Urothelium cell line (cell line): ENCODE results near the gene TNKS1BP1.
"Not testable (repeated sequence)": the region's sequence is repeated elsewhere in the genome, so short reads cannot be mapped to it uniquely, and the experiment has no call there.

Source experiments
- DNase-seq: peaks from one replicate; pipeline ENCODE4 v3.0.0; 2011; ENCODE audit warnings: low spot score, mixed read lengths
- FAIRE-seq: peaks from 2 replicates; lab custom pipeline; 2011; peaks lifted over from hg19 to GRCh38; lab: Jason Lieb, UNC

Gene TNKS1BP1

DNA sequence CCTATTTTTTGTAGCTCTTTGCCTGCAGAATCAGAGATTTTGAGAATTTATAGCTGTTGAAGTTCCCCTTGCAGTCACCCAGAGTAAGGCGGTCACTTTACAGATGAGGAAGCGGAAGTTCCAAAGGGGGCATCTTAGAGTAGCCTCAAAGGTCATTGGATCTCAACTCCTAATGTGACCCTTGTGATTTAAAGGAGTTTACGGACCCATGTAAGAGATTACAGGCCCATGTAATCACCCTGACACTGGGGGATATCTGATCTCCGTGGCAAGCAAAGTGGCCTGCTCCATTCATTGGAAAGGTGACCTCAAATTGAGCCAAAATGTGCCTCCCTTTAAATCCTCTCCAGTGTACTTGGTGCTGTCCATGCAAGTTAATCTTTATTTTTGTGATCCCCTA is 29.1 kb upstream of the TNKS1BP1 start:
- DNase-seq (no peak), FAIRE-seq (no peak)

DNA sequence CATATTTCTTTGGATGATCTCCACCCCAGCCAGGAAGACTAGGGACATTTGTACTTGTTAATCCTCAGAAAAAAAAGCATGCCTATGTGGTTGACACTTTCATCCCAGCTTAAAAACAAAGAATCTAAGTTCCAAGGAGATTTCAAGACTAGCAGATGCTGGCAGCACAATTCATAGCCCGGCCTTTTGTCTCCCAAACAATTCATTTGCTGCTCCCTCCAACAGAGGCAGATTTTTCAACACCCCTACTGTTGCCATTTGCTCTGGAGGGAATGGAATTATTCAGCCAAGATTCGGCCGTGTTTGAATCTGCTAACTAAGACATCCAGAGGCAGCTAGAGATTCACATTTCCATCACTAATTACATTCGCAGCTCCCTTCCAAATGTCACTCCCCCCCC is 28.7 kb upstream of the TNKS1BP1 start:
- FAIRE-seq (no peak), DNase-seq (no peak)

DNA sequence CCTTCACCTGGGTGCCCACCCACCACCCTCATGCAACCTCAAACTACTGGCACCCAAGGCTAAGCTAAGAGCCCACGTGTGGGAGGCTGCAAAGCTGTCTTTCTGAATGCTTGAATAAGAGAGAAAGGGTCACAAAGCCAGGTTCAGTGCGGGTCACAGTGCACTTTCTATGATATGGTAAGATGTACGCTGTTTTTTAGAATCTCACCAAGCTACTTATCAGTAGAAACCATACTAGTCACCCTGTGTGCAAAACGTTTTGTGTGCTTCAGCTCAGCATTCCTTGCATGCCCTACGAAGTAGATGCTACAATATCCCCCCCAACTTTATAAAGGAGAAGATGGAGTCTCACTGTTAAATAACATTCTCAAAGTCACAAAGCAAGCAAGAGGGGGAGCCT is 28.3 kb upstream of the TNKS1BP1 start:
- DNase-seq: no peak
- no peak for FAIRE-seq

DNA sequence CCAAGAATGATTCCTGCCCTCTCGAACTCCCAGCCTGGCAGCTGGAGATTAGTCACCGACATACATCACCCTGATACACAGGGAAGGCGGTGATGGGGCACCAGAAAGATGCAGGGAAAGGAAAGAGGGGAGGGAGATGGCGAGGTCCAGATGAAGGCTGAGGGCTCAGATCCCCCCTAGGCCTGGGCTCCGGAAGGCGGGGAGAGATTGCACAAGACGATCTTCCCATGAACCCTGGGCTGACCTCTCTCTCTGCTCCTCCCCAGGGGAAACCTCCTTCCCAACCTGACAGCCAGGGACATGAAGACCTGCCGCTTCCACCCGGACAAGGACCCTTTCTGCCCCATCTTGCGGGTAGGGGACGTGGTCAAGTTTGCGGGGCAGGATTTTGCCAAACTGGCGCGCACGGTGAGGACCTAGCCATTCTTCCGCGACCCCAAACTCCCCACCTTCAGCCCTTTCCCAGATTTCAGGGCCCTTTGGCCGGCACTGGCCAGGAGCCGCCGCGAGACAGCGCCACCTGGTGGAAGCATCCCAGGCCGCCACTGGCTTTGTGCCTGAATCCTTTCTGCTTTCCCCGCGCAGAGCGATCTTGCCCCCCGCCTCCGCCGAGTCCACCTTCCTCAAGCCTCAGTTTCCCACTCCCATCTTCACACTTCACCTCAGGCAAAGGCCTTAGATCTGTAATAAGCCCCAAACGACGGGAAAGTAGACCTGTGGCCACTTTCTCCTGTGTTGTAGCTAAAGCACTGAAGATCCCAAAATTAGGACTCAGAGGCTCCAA is 24.9 kb upstream of the TNKS1BP1 start:
- peak; percentile 86 for DNase-seq
- peak; percentile 13 for FAIRE-seq

DNA sequence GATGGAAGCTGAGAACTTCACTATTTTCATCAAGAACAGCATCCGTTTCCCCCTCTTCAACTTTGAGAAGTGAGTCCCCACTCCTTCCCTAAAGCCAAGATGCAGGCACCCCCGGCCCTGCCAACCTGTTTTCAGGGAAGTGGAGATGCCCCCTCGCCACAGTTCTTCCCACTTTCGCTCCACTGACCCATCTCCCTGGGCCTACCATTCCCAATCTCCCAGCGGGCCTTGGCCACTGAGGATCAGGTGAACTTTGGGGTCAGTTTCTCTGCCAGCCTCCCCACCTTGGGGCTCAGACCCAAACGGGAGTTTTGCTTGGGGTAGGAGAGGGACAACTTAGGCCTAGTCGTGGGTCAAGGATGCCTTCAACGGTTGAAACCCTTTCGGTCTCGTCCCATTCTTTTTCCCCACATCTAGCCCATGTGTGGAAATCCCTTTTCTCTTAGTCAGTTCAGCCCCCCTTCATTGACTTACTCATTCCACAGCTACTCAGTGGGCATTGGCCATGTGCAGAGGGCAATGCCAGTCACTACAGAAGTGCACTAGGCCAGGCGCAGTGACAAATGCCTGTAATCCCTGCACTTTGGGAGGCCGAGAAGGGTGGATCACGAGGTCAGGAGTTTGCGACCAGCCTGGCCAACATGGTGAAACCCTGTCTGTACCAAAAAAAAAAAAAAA is 24.0 kb upstream of the TNKS1BP1 start:
- FAIRE-seq (no peak), DNase-seq (no peak)

DNA sequence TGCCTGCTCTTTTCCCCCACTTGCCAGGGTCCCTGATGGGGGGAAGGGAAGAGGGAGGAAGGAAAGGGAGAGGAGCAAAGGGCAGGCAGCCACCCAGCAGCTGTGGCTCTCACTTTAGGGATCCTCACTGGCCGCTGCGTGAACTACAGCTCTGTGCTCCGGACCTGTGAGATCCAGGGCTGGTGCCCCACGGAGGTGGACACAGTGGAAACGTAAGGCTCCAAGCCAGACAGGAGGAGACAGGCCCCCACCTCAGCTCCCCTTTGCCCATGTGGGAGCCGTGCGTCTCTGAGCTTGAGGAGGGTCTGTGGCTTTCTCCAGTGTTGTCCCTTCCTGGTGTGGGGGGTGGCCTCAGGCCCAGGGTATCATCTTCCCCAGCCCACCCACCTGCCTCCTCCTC is 23.3 kb upstream of the TNKS1BP1 start:
- FAIRE-seq: no peak

DNA sequence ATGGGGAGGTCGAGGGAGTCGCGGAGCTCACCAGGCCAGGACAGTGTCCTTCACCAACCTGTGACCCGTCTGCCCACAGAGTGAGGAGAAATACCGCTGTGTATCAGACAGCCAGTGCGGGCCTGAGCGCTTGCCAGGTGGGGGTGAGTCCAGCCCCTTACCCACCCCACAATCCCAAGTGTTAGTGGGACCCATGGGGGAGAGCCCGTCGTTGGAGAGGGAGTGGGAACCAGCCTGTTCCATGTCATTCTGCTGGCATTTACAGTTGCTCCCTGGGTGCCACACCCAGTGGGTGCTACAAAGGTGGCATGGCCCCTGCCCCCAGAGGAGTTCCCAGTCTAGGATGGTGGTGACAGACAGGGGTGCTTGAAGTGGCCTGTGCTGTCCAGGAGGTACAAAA is 22.6 kb upstream of the TNKS1BP1 start:
- FAIRE-seq: no peak

More for the DNA sequence above, 23.3 kb upstream of the TNKS1BP1 start:
- DNase-seq: no peak

DNA sequence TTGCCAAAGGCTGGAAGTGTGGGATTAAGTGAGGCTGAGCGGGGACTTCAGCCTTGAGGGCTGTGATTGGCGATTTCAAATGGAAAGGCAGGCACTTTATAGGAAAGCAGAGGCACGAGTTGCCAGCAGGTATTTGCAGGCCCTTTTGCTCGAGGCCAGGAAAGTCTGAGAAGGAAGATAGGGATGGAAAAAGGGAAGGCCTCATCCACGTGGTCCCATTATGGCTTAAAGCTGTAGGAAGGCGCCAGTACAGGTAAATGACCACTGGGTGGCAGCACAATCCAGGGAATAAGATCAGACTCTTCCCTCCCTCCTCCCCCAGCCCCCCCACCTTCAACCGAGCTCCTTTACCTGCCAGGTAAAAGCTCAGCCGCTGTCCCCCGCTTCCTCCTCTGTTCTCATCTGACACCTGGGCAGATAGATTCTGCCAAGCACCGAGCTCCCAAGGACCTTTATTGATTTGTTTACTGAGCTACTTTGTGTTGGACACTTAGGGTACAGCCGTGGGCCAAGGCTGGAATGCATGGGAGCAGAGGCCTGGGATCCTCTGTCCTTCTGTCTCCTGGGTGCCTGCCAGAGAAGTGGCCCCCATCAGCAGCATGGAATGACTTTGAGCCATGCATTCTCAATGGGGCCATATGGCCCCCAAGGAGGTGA is 20.9 kb upstream of the TNKS1BP1 start:
- DNase-seq (peak; percentile 75), FAIRE-seq (peak; percentile 59)

More for the DNA sequence above, 22.6 kb upstream of the TNKS1BP1 start:
- DNase-seq: no peak

DNA sequence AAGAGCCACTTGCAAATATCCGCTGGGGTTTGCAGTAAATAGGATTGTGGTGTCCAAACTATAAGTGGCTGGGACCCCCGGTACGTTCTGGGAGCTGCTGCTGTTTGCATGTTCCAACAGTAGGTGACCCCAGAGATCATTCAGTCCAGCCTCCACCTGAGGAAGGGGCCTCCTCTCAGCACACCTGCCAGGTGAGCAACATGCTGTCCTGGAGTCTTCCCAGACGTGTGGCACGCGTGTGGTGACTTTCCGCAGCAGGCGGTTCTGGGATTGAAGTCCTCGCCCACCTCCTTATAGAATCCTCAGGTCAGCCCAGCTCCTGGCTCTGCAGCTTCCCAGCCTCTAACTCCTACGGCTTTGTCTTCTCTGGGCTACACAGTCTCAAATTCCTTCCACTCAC is 20.1 kb upstream of the TNKS1BP1 start:
- DNase-seq: no peak
- FAIRE-seq: no peak

DNA sequence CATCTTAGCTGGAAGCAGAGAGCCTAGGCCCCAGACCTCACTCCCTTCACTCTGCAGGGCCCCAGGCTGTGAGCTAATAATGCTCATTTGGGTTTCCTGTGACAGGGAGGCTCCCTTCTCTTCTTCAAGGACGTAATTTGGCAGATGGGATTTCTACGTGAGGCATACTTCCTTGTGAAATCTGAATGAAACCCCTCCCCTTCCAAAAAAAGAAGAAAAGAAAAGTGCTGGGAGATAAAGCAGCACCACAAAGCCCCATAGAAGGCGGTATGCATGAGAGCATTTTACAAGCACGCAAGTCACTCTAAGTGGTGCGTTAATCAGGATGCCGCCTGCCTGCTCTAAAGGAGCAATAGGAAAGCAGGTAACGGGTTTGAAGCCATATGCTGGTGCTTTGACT is 19.1 kb upstream of the TNKS1BP1 start:
- FAIRE-seq: no peak
- DNase-seq: no peak

DNA sequence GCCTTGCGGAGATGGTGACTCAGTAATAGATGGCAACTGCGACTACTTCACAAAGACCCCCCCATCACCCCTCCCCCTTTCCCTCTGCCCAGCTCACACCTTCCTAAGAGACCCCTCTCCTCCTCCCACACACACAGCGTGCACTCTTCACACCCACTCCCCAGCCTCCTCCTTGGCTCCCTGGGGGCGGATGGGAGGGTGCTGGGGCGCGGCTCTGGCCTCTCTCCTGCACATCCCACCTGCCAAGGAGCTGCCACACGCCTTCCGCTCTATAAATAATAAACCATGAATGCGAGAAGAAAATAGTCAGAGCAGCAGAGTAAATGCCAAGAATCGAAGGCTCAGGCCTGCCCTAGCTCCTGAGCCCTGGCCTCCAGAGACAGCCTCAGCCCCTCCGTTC is 17.9 kb upstream of the TNKS1BP1 start:
- no peak for DNase-seq
- FAIRE-seq: no peak

DNA sequence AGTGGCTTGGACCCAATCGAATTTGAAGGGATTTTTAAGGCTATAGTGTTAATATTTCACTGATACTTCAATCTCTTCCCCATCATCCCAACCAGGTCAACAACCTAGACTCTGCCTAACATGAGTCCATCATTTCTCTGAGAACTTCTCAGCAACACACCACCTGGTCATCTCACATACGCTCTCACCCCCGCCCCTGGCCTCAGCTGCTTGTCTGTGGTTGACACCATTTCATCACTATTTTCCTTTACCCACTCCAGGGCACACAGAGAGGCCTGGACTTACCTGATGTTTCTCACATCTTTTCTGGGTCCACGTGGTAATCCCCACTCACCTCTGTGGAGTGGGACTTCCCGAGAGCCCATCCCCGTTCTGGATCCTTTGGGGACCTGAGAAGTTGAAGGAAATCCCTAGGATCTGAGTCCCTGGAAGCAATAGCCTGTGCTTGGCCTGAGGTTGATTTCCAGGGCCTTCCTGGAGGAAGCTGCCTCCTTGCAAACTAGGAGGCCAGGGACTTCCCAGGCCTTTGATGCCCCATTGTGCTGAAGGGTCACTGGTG is 16.6 kb upstream of the TNKS1BP1 start:
- FAIRE-seq: no peak

DNA sequence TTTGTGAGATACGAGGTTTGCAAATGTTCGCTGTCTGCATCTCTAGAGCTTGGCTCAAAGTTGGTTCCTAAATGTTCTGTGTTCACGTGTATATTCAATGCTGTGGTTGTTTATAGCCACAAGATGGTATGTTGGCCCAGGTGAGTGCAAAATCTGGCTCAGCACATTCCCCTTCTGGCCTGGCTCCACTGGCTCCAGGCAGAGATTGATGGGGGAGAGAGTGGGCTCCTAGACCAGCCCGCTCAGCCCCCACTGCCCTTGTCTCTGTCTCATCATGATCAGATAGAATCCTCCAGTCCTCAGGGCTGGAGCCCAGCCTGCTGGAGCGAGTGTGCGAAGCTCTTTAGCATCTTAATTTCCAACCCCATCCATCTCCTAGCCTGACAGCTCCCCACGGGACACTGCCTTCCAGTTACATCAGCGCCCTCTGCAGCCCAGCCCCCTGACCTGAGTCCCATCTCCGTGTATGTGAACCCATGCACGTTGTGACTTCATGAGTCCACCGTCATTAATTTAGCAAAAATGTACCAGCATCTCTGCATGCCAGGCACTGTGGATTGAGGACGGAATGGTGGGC is 15.4 kb upstream of the TNKS1BP1 start:
- no peak for FAIRE-seq
- DNase-seq: no peak

More for the DNA sequence above, 16.6 kb upstream of the TNKS1BP1 start:
- no peak for DNase-seq

DNA sequence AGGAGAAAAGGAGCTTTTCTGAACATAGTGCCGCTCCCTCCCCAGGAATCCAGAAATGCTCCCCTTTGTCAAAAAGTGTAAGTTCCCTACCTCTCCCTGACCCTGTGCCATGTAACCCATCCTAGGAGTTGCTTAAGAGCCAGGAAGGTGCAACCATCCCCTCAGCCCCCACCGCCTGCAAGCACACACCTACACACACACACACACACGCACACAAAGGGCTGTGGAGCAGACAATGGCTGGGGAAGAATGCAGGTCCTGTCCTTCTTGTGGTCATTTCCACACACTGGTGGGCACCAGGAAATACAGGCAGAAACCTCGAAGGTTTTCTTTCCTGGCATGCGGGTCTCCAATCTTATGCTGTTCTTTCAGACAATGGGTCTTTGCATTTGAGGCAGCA is 14.6 kb upstream of the TNKS1BP1 start:
- no peak for FAIRE-seq
- DNase-seq: no peak

DNA sequence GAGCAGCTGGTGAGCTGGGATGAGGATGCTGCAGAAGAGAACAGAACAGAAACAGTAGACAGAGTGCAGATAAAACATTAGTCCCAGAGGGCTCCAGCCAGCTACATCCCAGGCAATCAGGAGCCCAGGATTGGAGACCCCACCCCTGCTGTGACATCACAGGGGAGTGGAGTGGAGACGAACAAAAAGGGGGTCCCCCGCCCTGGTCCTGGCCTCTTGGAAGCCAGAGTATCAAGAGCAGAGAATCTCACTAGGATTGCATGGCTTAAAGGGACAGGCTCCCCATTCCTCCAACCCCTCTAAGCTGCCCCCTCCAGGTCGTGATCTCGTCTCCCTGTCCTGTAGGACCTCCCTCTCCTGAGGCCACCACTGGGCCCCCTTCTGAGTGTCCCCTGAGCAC is 13.4 kb upstream of the TNKS1BP1 start, which contains the start of gene P2RX3:
P2RX3 (plus strand) TSS at position 211 of the 400 bp plus-strand sequence. CDS start 199 bp downstream, outside the sequence.
- no peak for FAIRE-seq
- DNase-seq: no peak

DNA sequence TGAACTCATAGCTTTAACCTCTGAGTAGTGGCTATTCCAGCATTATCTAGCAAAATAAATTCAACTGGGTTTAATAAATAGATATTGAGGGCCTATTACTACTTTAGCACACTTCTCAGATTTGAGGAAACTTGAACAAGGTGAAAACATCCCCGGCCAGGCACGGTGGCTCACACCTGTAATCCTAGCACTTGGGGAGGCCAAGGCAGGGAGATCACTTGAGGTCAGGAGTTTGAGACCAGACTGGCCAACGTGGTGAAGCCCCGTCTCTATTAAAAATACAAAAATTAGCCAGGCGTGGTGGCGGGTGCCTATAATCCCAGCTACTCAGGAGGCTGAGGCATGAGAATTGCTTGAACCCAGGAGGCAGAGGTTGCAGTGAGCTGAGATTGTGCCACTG is 12.1 kb upstream of the TNKS1BP1 start:
- FAIRE-seq, DNase-seq: not testable (repeated sequence)

DNA sequence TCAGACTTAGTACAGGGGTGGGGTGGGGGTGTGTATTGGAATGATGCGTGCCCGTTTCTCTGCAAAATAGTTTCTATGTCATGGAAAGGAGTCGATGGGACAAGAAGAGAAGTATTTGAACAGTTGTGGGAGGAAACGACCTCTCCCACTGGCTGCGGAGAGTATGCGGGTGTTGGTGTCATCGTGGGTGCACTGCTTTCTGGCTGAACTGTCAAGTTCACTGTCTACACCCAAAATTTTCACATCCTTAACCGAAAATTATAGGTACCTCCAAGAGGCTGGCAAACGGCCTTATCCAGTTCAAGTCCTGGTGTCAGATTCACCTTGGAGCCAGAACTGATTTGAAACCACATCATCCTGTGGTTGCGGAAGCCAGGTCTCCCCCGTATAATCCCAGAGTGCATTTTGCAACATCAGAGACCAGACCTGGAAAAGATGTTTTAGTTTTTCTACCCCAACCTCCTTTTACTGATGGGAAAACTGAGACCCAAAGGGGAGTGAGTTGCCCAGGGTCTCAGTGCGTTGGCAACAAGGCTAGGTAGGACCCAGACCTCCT is 11.4 kb upstream of the TNKS1BP1 start:
- FAIRE-seq: no peak
- peak; percentile 10 for DNase-seq

DNA sequence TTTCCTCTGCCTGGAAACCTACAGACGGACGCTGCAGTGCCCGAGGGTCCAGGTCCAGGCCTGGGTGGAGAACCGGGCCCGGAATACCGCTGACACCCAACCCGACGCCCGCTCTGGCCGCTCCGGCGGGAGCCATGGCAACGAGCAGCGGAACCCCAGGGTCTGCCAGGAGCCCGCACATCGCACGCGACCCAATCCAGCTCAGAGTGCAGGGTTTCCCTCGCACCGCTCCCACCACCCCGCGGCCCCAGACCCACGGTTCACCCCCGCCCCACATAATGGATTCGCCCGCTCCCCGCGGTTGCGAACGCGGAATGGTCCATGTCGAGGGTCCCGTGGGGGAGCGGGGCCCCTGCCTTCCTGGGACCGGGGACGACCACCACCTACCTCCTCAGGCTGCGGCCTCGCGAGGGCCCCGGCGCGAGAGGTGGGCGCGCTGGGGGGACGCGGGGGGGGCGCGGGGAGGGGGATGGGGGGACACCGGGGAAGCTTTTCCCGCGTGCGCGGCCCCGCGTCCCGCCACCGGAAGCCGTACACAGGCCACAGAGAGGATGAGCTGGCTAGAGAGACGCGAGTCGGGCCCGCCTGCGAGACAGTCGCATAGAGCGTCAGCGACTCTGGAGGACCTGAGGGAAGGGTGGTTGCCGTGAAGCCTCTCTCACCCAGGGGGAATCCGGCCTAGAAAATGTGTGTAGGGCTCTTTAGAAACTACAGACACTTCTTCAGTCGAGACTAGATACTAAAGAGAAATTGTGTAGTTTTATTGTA is 10.8 kb upstream of the TNKS1BP1 start, which contains the start of gene SSRP1:
SSRP1 (minus strand) TSS at position 550 of the 768 bp plus-strand sequence. CDS start 771 bp downstream, outside the sequence.
- no peak for FAIRE-seq
- peak; percentile 94 for DNase-seq

DNA sequence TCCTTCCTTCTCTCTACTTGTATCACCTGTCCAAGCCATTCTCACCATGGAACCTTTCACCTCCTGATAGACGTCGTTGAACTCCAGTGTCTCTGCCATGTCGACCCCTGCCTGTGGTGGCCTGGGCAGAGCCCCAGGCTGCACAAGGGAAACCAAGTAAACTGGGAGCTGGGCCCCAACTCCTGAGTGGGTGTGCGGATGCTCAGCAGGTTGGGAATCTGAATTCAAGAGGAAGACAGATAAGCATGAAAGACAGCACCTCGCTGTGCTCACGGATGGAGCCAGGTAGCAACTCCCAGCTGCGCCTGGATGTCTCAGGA is 10.2 kb upstream of the TNKS1BP1 start:
- FAIRE-seq (no peak), DNase-seq (no peak)
